GM12891 (cell line): ENCODE results near the gene TSEN2.

Experiments used
- PAX5 ChIP-seq: IDR thresholded peaks from 2 replicates; pipeline ENCODE4 v1.6.1; 2011; ENCODE audit warnings: low read length, moderate library complexity, mild to moderate bottlenecking; ENCODE audit not compliant: insufficient read depth, severe bottlenecking
- POLR2A ChIP-seq: IDR thresholded peaks from 2 replicates; pipeline ENCODE4 v1.6.1; 2011; ENCODE audit warnings: low read depth, low read length, control low read depth
- POLR2AphosphoS5 ChIP-seq: IDR thresholded peaks from 2 replicates; pipeline ENCODE4 v1.6.1; 2011; ENCODE audit warnings: low read depth, low read length, control low read depth
- POU2F2 ChIP-seq: IDR thresholded peaks from 2 replicates; pipeline ENCODE4 v1.6.1; 2011; ENCODE audit warnings: low read depth, mild to moderate bottlenecking, control low read depth, low read length, moderate library complexity
- SPI1 ChIP-seq: IDR thresholded peaks from 2 replicates; pipeline ENCODE4 v1.6.1; 2011; ENCODE audit warnings: low read depth, low read length, control low read depth
- TAF1 ChIP-seq: IDR thresholded peaks from 2 replicates; pipeline ENCODE4 v1.6.1; 2011; ENCODE audit warnings: low read depth, low read length, control low read depth

GRCh38 chr3:12461097-12461649 is 23.1 kb upstream of the TSEN2 start:
- TF ChIP-seq POLR2AphosphoS5: no peak
- no peak for TF ChIP-seq POLR2A
- no peak for TF ChIP-seq TAF1
- no peak for TF ChIP-seq PAX5
- TF ChIP-seq POU2F2: no peak
- no peak for TF ChIP-seq SPI1
